Measurements from ENCODE around the gene PARPBP. TPM values are rescaled to one million over a fixed set of nuclear protein-coding genes. Genes with fewer than 3 reads are reported as not detected.
"Not testable (repeated sequence)": the region's sequence is repeated elsewhere in the genome, so short reads cannot be mapped to it uniquely, and the experiment has no call there.

PARPBP gene
- total RNA-seq, 4 donors from 2014 or later, result 0.45 to 0.83 (median 0.64) TPM

GRCh38 chr12:102232036-102232435, 112.1 kb downstream of the PARPBP start:
- Histone ChIP-seq H3K27me3 (no peaks in the 10 kb centered on the region), H3K9me3 (no peaks in the 10 kb centered on the region), H3K4me1 (no peaks in the 10 kb centered on the region), H3K36me3 (no peaks in the 10 kb centered on the region), H3K4me3 (no peak overlapping the region), H3K27ac (replicated peaks in 1 of 4) (no peak overlapping the region)
- no peak for DNase-seq (ENCODE audit: extremely low spot score)
- TF ChIP-seq POLR2A (IDR thresholded peaks at IDR 0.05; ENCODE audit: low read depth) (no peak), POLR2AphosphoS5 (IDR thresholded peaks at IDR 0.05) (no peak), EP300 (IDR thresholded peaks at IDR 0.05) (no peak), CTCF (IDR thresholded peaks at IDR 0.05) (no peak)
- intact Hi-C loops (cut with DNase I), result no loop called here

GRCh38 chr12:102232446-102232845, 112.5 kb downstream of the PARPBP start:
- H3K27ac ChIP-seq (replicated peaks in 1 of 4), result no peak overlapping the region
- no peaks in the 10 kb centered on the region for H3K27me3 ChIP-seq
- H3K4me3 ChIP-seq, result no peak overlapping the region
- no peaks in the 10 kb centered on the region for H3K4me1 ChIP-seq
- DNase-seq (ENCODE audit: extremely low spot score), result no peak
- H3K36me3 ChIP-seq, result no peaks in the 10 kb centered on the region
- intact Hi-C loops (cut with DNase I), result no loop called here
- WGBS, result 40% methylated on average over 1 of the region's 1 CpG
- H3K9me3 ChIP-seq, result no peaks in the 10 kb centered on the region
- TF ChIP-seq POLR2A (IDR thresholded peaks at IDR 0.05; ENCODE audit: low read depth), result no peak

- H3K4me3 ChIP-seq, result no peak overlapping the region
- no peak overlapping the region for H3K27ac ChIP-seq (replicated peaks in 1 of 4)
- intact Hi-C loops (cut with DNase I), result no loop called here
- H3K4me1 ChIP-seq, result no peaks in the 10 kb centered on the region
- no peaks in the 10 kb centered on the region for H3K27me3 ChIP-seq
- 94% methylated on average over 2 of the region's 2 CpGs for WGBS
- H3K9me3 ChIP-seq, result no peaks in the 10 kb centered on the region
- TF ChIP-seq POLR2AphosphoS5 (IDR thresholded peaks at IDR 0.05) (no peak), EP300 (IDR thresholded peaks at IDR 0.05) (no peak), POLR2A (IDR thresholded peaks at IDR 0.05; ENCODE audit: low read depth) (no peak), CTCF (IDR thresholded peaks at IDR 0.05) (no peak)
- H3K36me3 ChIP-seq, result no peaks in the 10 kb centered on the region
- DNase-seq (ENCODE audit: extremely low spot score), result no peak
These were observed 114.6 kb downstream of the PARPBP start for GRCh38 chr12:102234599-102234998.

GRCh38 chr12:102240859-102241258, 120.9 kb downstream of the PARPBP start:
- intact Hi-C loops (cut with DNase I); H3K27ac ChIP-seq (replicated peaks in 1 of 4); H3K9me3 ChIP-seq; H3K4me3 ChIP-seq; H3K27me3 ChIP-seq; DNase-seq (ENCODE audit: extremely low spot score); H3K36me3 ChIP-seq; H3K4me1 ChIP-seq: not testable (repeated sequence)
- WGBS, result 97% methylated on average over 2 of the region's 2 CpGs

Small RNAs within 50 kb of the gene (small RNA-seq; reads per million reads assigned to genes)
- 0 reads per million in 3 donors for gene RN7SL793P

Other genes with a start within 250 kb of the PARPBP start
- 10 to 100 TPM in 3 of 4 donors, 1 to 10 TPM in 1; 10.0 to 24.9 (median 17.8) TPM for gene DRAM1, start 242.6 kb upstream of the PARPBP start, total RNA-seq
- gene WASHC3, start 58.2 kb upstream of the PARPBP start, total RNA-seq, result 100 to 1,000 TPM in 1 of 4 donors, 10 to 100 TPM in 3; 85.7 to 101 (median 86.8) TPM
- gene NUP37, start 69 bp upstream of the PARPBP start, total RNA-seq, result 10 to 100 TPM in 3 of 4 donors, 1 to 10 TPM in 1; 9.9 to 23.3 (median 15.4) TPM
- not detected for gene PMCH, start 77.7 kb downstream of the PARPBP start, total RNA-seq